Lower leg skin (tissue), 3 donors: Measurements from ENCODE around the gene CDK16.

Experiments used
- CTCF ChIP-seq, 3 donors: fragments of 450-650 bp; IDR thresholded peaks; one replicate each; pipeline ENCODE4 v1.5.1; 2016; ENCODE audit warnings: antibody characterized with exemption in 3 of 3, mild to moderate bottlenecking in 3 of 3, moderate library complexity in 2 of 3
- POLR2A ChIP-seq, 2 donors: fragments of 450-650 bp; IDR thresholded peaks; one replicate each; pipeline ENCODE4 v1.6.1; 2016 to 2017; ENCODE audit warnings: antibody characterized with exemption in 2 of 2, mild to moderate bottlenecking in 1 of 2, moderate library complexity in 1 of 2

- TF ChIP-seq CTCF (IDR thresholded peaks at IDR 0.05): no peak
- TF ChIP-seq POLR2A (IDR thresholded peaks at IDR 0.05): no peak
These were observed 27.1 kb upstream of the CDK16 start for GRCh38 chrX:47191331-47191730.
